Transverse colon (tissue), 3 donors: Measurements from ENCODE around the gene DEFB131A.
"Not testable (repeated sequence)": the region's sequence is repeated elsewhere in the genome, so short reads cannot be mapped to it uniquely, and the experiment has no call there.

Experiments used
- CTCF ChIP-seq, 5 experiments: fragments of 200-600 bp in 3 of 5; fragments of 450-650 bp in 2 of 5; sonication (generic) in 3 of 5; IDR thresholded peaks; 1 replicate in 2 of 5; 2 replicates in 3 of 5; pipeline ENCODE4 v1.5.1; 2016 to 2017; ENCODE audit warnings: antibody characterized with exemption in 5 of 5, inconsistent platforms in 3 of 5, mild to moderate bottlenecking in 2 of 5, moderate library complexity in 1 of 5
- EP300 ChIP-seq: sonication (generic); formaldehyde crosslinking; IDR thresholded peaks from one replicate; pipeline ENCODE4 v1.6.1; 2017; ENCODE audit warnings: antibody characterized with exemption, low read depth
- POLR2A ChIP-seq: fragments of 450-650 bp; IDR thresholded peaks from one replicate; pipeline ENCODE4 v1.6.1; 2016; ENCODE audit warnings: antibody characterized with exemption, mild to moderate bottlenecking, moderate library complexity

GRCh38 chr4:9444681-9445080 lies 467 bp downstream of the DEFB131A start:
- TF ChIP-seq POLR2A; CTCF (IDR thresholded peaks at IDR 0.05); EP300: not testable (repeated sequence)
